Vagina (tissue), 2 donors: Measurements from ENCODE around the gene MCRS1.

ENCODE experiments used
- POLR2A ChIP-seq, 2 donors: fragments of 450-650 bp; IDR thresholded peaks; one replicate each; pipeline ENCODE4 v1.6.1; 2017; ENCODE audit warnings: antibody characterized with exemption in 2 of 2, mild to moderate bottlenecking in 2 of 2, moderate library complexity in 2 of 2
- POLR2AphosphoS5 ChIP-seq, 2 donors: sonication (generic); formaldehyde crosslinking; IDR thresholded peaks; one replicate each; pipeline ENCODE4 v1.9.0; 2017; ENCODE audit warnings: antibody characterized with exemption in 2 of 2, mild to moderate bottlenecking in 2 of 2, low read depth in 1 of 2; ENCODE audit not compliant: insufficient read depth in 1 of 2
- TF ChIP-seq, protein P1 (sequence below), 3 experiments: fragments of 450-650 bp in 2 of 3; fragments of 200-600 bp in 1 of 3; sonication (generic) in 1 of 3; IDR thresholded peaks; one replicate each; pipeline ENCODE4 v1.5.1; 2017 to 2019; ENCODE audit warnings: antibody characterized with exemption in 3 of 3, mild to moderate bottlenecking in 2 of 3, moderate library complexity in 2 of 3

DNA sequence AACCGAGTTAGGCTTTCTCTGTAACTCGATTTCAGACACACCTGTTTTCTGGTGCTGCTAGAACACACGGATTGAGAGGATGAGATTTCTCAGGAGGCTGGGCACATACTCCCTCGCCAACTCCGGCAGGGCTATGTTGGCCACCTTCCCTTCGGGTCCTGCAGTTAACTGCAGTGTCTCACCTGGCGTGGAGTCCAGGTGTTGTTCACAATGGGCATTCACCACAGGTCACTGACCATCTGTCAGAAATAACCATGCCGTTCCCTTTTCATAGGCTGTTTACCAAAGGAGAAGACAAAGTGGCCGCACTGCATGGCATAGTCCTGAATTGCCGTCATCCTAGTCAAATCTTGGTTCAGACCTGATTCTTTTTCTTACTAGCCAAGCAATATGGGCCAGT lies 34.6 kb downstream of the MCRS1 start:
- TF ChIP-seq, protein P1, sequence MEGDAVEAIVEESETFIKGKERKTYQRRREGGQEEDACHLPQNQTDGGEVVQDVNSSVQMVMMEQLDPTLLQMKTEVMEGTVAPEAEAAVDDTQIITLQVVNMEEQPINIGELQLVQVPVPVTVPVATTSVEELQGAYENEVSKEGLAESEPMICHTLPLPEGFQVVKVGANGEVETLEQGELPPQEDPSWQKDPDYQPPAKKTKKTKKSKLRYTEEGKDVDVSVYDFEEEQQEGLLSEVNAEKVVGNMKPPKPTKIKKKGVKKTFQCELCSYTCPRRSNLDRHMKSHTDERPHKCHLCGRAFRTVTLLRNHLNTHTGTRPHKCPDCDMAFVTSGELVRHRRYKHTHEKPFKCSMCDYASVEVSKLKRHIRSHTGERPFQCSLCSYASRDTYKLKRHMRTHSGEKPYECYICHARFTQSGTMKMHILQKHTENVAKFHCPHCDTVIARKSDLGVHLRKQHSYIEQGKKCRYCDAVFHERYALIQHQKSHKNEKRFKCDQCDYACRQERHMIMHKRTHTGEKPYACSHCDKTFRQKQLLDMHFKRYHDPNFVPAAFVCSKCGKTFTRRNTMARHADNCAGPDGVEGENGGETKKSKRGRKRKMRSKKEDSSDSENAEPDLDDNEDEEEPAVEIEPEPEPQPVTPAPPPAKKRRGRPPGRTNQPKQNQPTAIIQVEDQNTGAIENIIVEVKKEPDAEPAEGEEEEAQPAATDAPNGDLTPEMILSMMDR (IDR thresholded peaks at IDR 0.05) = no peak
- TF ChIP-seq POLR2A (IDR thresholded peaks at IDR 0.05) (no peak), POLR2AphosphoS5 (IDR thresholded peaks at IDR 0.05; ENCODE audit: insufficient read depth in 1 of 2, low read depth in 1 of 2) (no peak)
